GM12878 (cell line): ENCODE data around the gene LACTBL1. TPM values are rescaled to one million over a fixed set of nuclear protein-coding genes. Genes with fewer than 3 reads are reported as not detected.

ENCODE experiments used
- ASH2L ChIP-seq: fragments of 300-600, 200-600 bp; sonication (generic); IDR thresholded peaks from 2 replicates; pipeline ENCODE4 v1.6.1; 2017; ENCODE audit warnings: low read depth, mild to moderate bottlenecking, borderline replicate concordance
- BACH1 ChIP-seq: fragments of 450-650 bp; IDR thresholded peaks from 2 replicates; pipeline ENCODE4 v1.6.1; 2017; ENCODE audit warnings: mild to moderate bottlenecking, borderline replicate concordance
- CBFB ChIP-seq: IDR thresholded peaks from 2 replicates; pipeline ENCODE4 v1.6.1; 2016; ENCODE audit warnings: antibody characterized with exemption, low read depth
- CREB1 ChIP-seq: IDR thresholded peaks from 2 replicates; pipeline ENCODE4 v1.6.1; 2012; ENCODE audit warnings: low read depth, mild to moderate bottlenecking, inconsistent platforms
- EGR1 ChIP-seq, 2 experiments: IDR thresholded peaks; 1 replicate in 1 of 2; 2 replicates in 1 of 2; pipeline ENCODE4 v1.6.1; 2011 to 2012; ENCODE audit warnings: low read depth in 2 of 2, low read length in 2 of 2, borderline replicate concordance in 1 of 2, mild to moderate bottlenecking in 1 of 2, moderate library complexity in 1 of 2
- ETV6 ChIP-seq, 2 experiments: fragments of 450-650 bp in 1 of 2; IDR thresholded peaks in 1 of 2; conservative IDR thresholded peaks in 1 of 2; 2 replicates each; pipeline ENCODE4 v1.6.1; 2014; ENCODE audit warnings: antibody characterized with exemption in 1 of 2, borderline replicate concordance in 1 of 2, low read depth in 1 of 2, mild to moderate bottlenecking in 1 of 2, moderate library complexity in 1 of 2
- IRF3 ChIP-seq: fragments of 450-650 bp; IDR thresholded peaks from 2 replicates; pipeline ENCODE4 v1.6.1; 2014; ENCODE audit warnings: mild to moderate bottlenecking
- JUNB ChIP-seq: IDR thresholded peaks from 2 replicates; pipeline ENCODE4 v1.6.1; 2016; ENCODE audit warnings: antibody characterized with exemption, mild to moderate bottlenecking
- MEF2A ChIP-seq: IDR thresholded peaks from 2 replicates; pipeline ENCODE4 v1.6.1; 2011; ENCODE audit warnings: low read depth, mild to moderate bottlenecking, low read length, moderate library complexity; ENCODE audit not compliant: insufficient read depth
- NFIC ChIP-seq: IDR thresholded peaks from 2 replicates; pipeline ENCODE4 v1.6.1; 2012; ENCODE audit warnings: low read depth, mild to moderate bottlenecking, inconsistent platforms, low read length, moderate library complexity
- NR2C2 ChIP-seq: IDR thresholded peaks from 2 replicates; pipeline ENCODE4 v1.6.1; 2011; ENCODE audit warnings: borderline replicate concordance, low read depth; ENCODE audit not compliant: control insufficient read depth, insufficient read length
- POLR2AphosphoS2 ChIP-seq: IDR thresholded peaks from 2 replicates; pipeline ENCODE4 v1.6.1; 2011; ENCODE audit warnings: low read depth, mild to moderate bottlenecking, low read length, improper control_type of control experiment, moderate library complexity
- POU2F2 ChIP-seq: IDR thresholded peaks from 3 replicates; pipeline ENCODE4 v1.6.1; 2011; ENCODE audit warnings: low read depth, mild to moderate bottlenecking, low read length, borderline replicate concordance
- RB1 ChIP-seq: fragments of 450-650 bp; formaldehyde crosslinking; IDR thresholded peaks from 2 replicates; pipeline ENCODE4 v1.6.1; 2017; ENCODE audit warnings: mild to moderate bottlenecking, borderline replicate concordance
- RELA ChIP-seq: fragments of 450-650 bp; IDR thresholded peaks from 2 replicates; pipeline ENCODE4 v1.8.0; 2014; ENCODE audit warnings: borderline replicate concordance; ENCODE audit not compliant: partially characterized antibody
- SIX5 ChIP-seq: IDR thresholded peaks from 2 replicates; pipeline ENCODE4 v1.6.1; 2011; ENCODE audit warnings: mild to moderate bottlenecking, low read depth, low read length, moderate library complexity; ENCODE audit not compliant: severe bottlenecking
- SMARCA5 ChIP-seq: fragments of 450-650 bp; IDR thresholded peaks from 2 replicates; pipeline ENCODE4 v1.6.1; 2017; ENCODE audit warnings: mild to moderate bottlenecking
- SP1 ChIP-seq: IDR thresholded peaks from one replicate; pipeline ENCODE4 v1.6.1; 2011; ENCODE audit warnings: low read depth, low read length
- SREBF1 ChIP-seq: IDR thresholded peaks from 2 replicates; pipeline ENCODE4 v1.6.1; 2012; ENCODE audit warnings: mild to moderate bottlenecking, low read length
- SREBF2 ChIP-seq: IDR thresholded peaks from 2 replicates; pipeline ENCODE4 v1.6.1; 2012; ENCODE audit warnings: mild to moderate bottlenecking, low read length
- STAT3 ChIP-seq: IDR thresholded peaks from 2 replicates; pipeline ENCODE4 v1.6.1; 2011; ENCODE audit warnings: low read depth, low read length, improper control_type of control experiment
- TAF1 ChIP-seq: IDR thresholded peaks from 2 replicates; pipeline ENCODE4 v1.6.1; 2011; ENCODE audit warnings: mild to moderate bottlenecking, low read depth, low read length, borderline replicate concordance
- ZNF622 ChIP-seq: fragments of 450-650 bp; IDR thresholded peaks from 2 replicates; pipeline ENCODE4 v1.6.1; 2017; ENCODE audit warnings: mild to moderate bottlenecking, inconsistent platforms
- ZSCAN29 ChIP-seq: fragments of 450-650 bp; IDR thresholded peaks from 2 replicates; pipeline ENCODE4 v1.6.1; 2017; ENCODE audit warnings: mild to moderate bottlenecking, moderate library complexity
- polyA plus RNA-seq, 11 experiments: library from polyadenylated mRNA; depleted of rRNA in 4 of 11; unstranded in 6 of 11; stranded (reverse) in 5 of 11; fragments of >200 nt; fragmentation: Nextera tagmentation in 4 of 11; fragmentation: Illumina TruSeq in 1 of 11; extraction: Ambion mirVana in 4 of 11; extraction: Trizol in 1 of 11; gene quantifications; 1 replicate in 1 of 11; 2 replicates in 10 of 11; pipeline versions ENCODE4 v1.2.1 to v1.2.3, GENCODE V29; 2011 to 2016; ENCODE audit warnings: inconsistent platforms in 2 of 11, missing spikeins in 2 of 11, low read depth in 1 of 11
- total RNA-seq, 4 experiments: library from RNA; depleted of rRNA in 3 of 4; stranded (reverse); fragments of >200 nt in 3 of 4; fragmentation: Illumina TruSeq in 1 of 4; extraction: Trizol in 1 of 4; gene quantifications; 2 replicates each; pipeline versions ENCODE4 v1.2.1 to v1.2.3, GENCODE V29; 2013 to 2021
- TF ChIP-seq, protein P1 (sequence below): fragments of 450-650 bp; IDR thresholded peaks from 2 replicates; pipeline ENCODE4 v1.6.1; 2016; ENCODE audit warnings: mild to moderate bottlenecking
- TF ChIP-seq, protein P2 (sequence below), 3 experiments: IDR thresholded peaks in 2 of 3; conservative IDR thresholded peaks in 1 of 3; 2 replicates each; pipeline ENCODE4 v1.5.1; 2011; ENCODE audit warnings: low read depth in 3 of 3, low read length in 3 of 3, mild to moderate bottlenecking in 3 of 3, control low read depth in 2 of 3, moderate library complexity in 2 of 3, inconsistent platforms in 1 of 3, mixed read lengths in 1 of 3; ENCODE audit not compliant: control insufficient read depth in 2 of 3, insufficient read depth in 1 of 3; ENCODE audit errors: extremely low read depth in 1 of 3

The LACTBL1 gene
- total and polyA plus RNA-seq, 10 of the 15 experiments (the other 5 are each of a cell fraction or from before 2014, with no cell fraction given), result 0.08 TPM; not detected in 9

GRCh38 chr1:23019094-23019862 is 46.6 kb upstream of the LACTBL1 start, which contains the start of gene KDM1A (continued):
- TF ChIP-seq JUNB, result no peak
- TF ChIP-seq NR2C2, result no peak
- no peak for TF ChIP-seq SREBF2
- peak; percentile 88; the same call in 1 of the 2 replicates for TF ChIP-seq ASH2L
- TF ChIP-seq ETV6 (conservative IDR thresholded peaks at IDR 0.05 in 1 of 2, IDR thresholded peaks at IDR 0.05 in 1 of 2; ENCODE audit: borderline replicate concordance in 1 of 2, low read depth in 1 of 2), result peak in 1 of 2 experiments; percentile 63; a peak in 2 of 4 replicates
- TF ChIP-seq ZSCAN29, result no peak
- TF ChIP-seq SREBF1, result no peak
- TF ChIP-seq SIX5, result peak; percentile 31
- TF ChIP-seq CREB1, result peak; percentile 92
- TF ChIP-seq, protein P1, sequence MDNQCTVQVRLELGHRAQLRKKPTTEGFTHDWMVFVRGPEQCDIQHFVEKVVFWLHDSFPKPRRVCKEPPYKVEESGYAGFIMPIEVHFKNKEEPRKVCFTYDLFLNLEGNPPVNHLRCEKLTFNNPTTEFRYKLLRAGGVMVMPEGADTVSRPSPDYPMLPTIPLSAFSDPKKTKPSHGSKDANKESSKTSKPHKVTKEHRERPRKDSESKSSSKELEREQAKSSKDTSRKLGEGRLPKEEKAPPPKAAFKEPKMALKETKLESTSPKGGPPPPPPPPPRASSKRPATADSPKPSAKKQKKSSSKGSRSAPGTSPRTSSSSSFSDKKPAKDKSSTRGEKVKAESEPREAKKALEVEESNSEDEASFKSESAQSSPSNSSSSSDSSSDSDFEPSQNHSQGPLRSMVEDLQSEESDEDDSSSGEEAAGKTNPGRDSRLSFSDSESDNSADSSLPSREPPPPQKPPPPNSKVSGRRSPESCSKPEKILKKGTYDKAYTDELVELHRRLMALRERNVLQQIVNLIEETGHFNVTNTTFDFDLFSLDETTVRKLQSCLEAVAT, result peak; percentile 77
- TF ChIP-seq NFIC, result no peak
- TF ChIP-seq TAF1, result peak; percentile 94
- TF ChIP-seq EGR1 (IDR thresholded peaks at IDR 0.05; ENCODE audit: borderline replicate concordance in 1 of 2, low read depth in 2 of 2, low read length in 2 of 2), result peak; percentile 13 to 98
- no peak for TF ChIP-seq STAT3
- peak; percentile 86 for TF ChIP-seq SMARCA5
- TF ChIP-seq MEF2A, result 0 out of 2 replicates have a peak, but pooled peaks have one; percentile 41
- TF ChIP-seq POLR2AphosphoS2, result 0 out of 2 replicates have a peak, but pooled peaks have one; percentile 30
- TF ChIP-seq, protein P2, sequence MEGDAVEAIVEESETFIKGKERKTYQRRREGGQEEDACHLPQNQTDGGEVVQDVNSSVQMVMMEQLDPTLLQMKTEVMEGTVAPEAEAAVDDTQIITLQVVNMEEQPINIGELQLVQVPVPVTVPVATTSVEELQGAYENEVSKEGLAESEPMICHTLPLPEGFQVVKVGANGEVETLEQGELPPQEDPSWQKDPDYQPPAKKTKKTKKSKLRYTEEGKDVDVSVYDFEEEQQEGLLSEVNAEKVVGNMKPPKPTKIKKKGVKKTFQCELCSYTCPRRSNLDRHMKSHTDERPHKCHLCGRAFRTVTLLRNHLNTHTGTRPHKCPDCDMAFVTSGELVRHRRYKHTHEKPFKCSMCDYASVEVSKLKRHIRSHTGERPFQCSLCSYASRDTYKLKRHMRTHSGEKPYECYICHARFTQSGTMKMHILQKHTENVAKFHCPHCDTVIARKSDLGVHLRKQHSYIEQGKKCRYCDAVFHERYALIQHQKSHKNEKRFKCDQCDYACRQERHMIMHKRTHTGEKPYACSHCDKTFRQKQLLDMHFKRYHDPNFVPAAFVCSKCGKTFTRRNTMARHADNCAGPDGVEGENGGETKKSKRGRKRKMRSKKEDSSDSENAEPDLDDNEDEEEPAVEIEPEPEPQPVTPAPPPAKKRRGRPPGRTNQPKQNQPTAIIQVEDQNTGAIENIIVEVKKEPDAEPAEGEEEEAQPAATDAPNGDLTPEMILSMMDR (IDR thresholded peaks at IDR 0.05 in 2 of 3, conservative IDR thresholded peaks at IDR 0.05 in 1 of 3; ENCODE audit: control insufficient read depth in 2 of 3, extremely low read depth in 1 of 3, insufficient read depth in 1 of 3, low read depth in 3 of 3, low read length in 3 of 3), result peak; percentile 24 to 48 (median 25); a peak in 4 of 6 replicates
- TF ChIP-seq BACH1, result peak; percentile 85
- no peak; the same call in 1 of the 2 replicates for TF ChIP-seq RB1
- TF ChIP-seq ZNF622, result no peak
- TF ChIP-seq IRF3, result peak; percentile 50; the same call in 1 of the 2 replicates
- peak; percentile 62 for TF ChIP-seq SP1
- TF ChIP-seq CBFB, result peak; percentile 85
- TF ChIP-seq RELA, result peak; percentile 76
- peak; percentile 93 for TF ChIP-seq POU2F2
